Natural killer cell treated with Interleukin-12 subunit alpha and Interleukin-12 subunit beta and Interleukin-15 and Interleukin-18, amount 100 ng/mL, for 72 hours (primary cell): ENCODE data around the gene HLA-G. TPM values are rescaled to one million over a fixed set of nuclear protein-coding genes. Genes with fewer than 3 reads are reported as not detected.

Experiments
- ATAC-seq, 2 donors: fragments of 150-1000 bp; cut with Tn5 transposase in 1 of 2; sonication (Bioruptor Pico), chemical (Tn5 transposase) in 1 of 2; 2 replicates each; pipeline ENCODE4 v1.10.0; 2021
- DNase-seq: peaks from one replicate; pipeline ENCODE4 v3.0.0; 2022; ENCODE audit warnings: low spot score
- H3K27ac Mint-ChIP-seq, 2 donors: 1 replicate in 1 of 2; 2 replicates in 1 of 2; pipeline ENCODE4 v1.8.0; 2022; ENCODE audit warnings: mixed read lengths in 2 of 2, mild to moderate bottlenecking in 1 of 2, moderate library complexity in 1 of 2
- H3K27me3 Mint-ChIP-seq, 2 donors: 1 replicate in 1 of 2; 2 replicates in 1 of 2; pipeline ENCODE4 v1.8.0; 2022; ENCODE audit warnings: mixed read lengths in 2 of 2
- H3K36me3 Mint-ChIP-seq: one replicate; pipeline ENCODE4 v1.8.0; 2022; ENCODE audit warnings: mixed read lengths
- H3K4me1 Mint-ChIP-seq, 2 donors: 1 replicate in 1 of 2; 2 replicates in 1 of 2; pipeline ENCODE4 v1.8.0; 2022; ENCODE audit warnings: low read depth in 2 of 2, mixed read lengths in 2 of 2, mild to moderate bottlenecking in 1 of 2
- H3K4me3 Mint-ChIP-seq: one replicate; pipeline ENCODE4 v1.8.0; 2022; ENCODE audit warnings: mixed read lengths
- H3K9me3 Mint-ChIP-seq: 2 replicates; pipeline ENCODE4 v1.8.0; 2022; ENCODE audit warnings: mixed read lengths
- total RNA-seq, 2 donors: library from RNA; stranded (reverse); gene quantifications; one replicate each; pipeline ENCODE4 v1.2.3, GENCODE V29; 2022

Gene HLA-G
- total RNA-seq, 2 donors from 2014 or later, result 2.8 to 3.3 TPM

DNA sequence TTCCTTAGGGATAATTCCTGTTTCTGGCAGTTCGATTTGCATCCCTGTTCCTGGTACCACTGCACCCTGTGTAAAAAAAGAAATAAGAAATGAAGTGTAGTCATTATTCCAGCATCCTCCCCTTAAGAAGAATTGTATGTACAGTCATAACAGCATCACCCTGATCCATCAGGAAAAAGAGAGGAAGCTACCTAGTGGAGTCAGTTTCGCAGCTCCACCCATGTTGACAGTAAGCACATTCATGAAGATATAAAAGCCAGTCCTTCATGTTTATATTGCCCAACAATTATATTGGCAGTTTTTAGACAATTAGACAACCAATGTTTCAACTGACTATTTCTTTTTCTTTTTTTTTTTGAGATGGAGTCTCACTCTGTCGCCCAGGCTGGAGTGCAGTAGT is 21.2 kb upstream of the HLA-G start:
- no peak for ATAC-seq
- no peak for DNase-seq
- H3K4me3 Mint-ChIP-seq, result no peak overlapping the region
- H3K4me1 Mint-ChIP-seq, result peaks cover 0 to under 1% of the 10 kb centered on the region in 2 donors
- peaks cover 4% of the 10 kb centered on the region for H3K36me3 Mint-ChIP-seq
- no peak overlapping the region for H3K27ac Mint-ChIP-seq
- H3K9me3 Mint-ChIP-seq, result no peaks in the 10 kb centered on the region
- H3K27me3 Mint-ChIP-seq, result peaks cover 18 to 47% of the 10 kb centered on the region in 2 donors

- Mint-ChIP-seq H3K36me3 (peaks cover 4% of the 10 kb centered on the region), H3K27me3 (peaks cover 22 to 53% of the 10 kb centered on the region in 2 donors), H3K4me3 (no peak overlapping the region), H3K27ac (no peak overlapping the region), H3K4me1 (peaks cover 0 to 5% of the 10 kb centered on the region in 2 donors), H3K9me3 (no peaks in the 10 kb centered on the region)
- DNase-seq (no peak), ATAC-seq (no peak)
These were observed 18.4 kb upstream of the HLA-G start for GRCh38 chr6:29809249-29809648.

- H3K27me3 Mint-ChIP-seq, result peaks cover 19 to 48% of the 10 kb centered on the region in 2 donors
- H3K27ac Mint-ChIP-seq, result no peak overlapping the region
- DNase-seq, result no peak
- no peaks in the 10 kb centered on the region for H3K9me3 Mint-ChIP-seq
- ATAC-seq, result no peak
- H3K36me3 Mint-ChIP-seq, result peaks cover 2% of the 10 kb centered on the region
- H3K4me3 Mint-ChIP-seq, result no peak overlapping the region
- peaks cover 0 to 5% of the 10 kb centered on the region in 2 donors for H3K4me1 Mint-ChIP-seq
These were observed 17.3 kb upstream of the HLA-G start for GRCh38 chr6:29810371-29810770.

DNA sequence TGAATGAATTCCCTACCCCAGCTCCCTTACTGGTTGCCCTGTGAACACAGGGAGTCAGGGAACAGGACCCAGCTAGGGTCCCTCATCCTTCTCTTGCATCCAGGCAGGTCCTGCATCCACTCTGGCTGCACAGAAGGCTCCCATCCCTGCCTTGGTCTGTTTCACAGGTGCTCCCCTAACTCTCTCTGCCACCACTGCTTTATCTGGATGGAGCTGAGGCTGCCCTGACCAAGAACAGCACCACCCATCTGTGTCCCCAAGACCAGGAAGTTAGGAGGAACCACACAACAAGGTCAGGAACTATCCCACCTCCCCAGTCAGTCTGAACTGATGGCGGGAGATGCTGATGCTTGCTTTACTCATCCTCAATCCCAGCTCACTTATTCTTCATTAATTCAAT is 16.2 kb upstream of the HLA-G start:
- Mint-ChIP-seq H3K4me1 (peaks cover 0 to 5% of the 10 kb centered on the region in 2 donors), H3K27ac (no peak overlapping the region), H3K4me3 (no peak overlapping the region), H3K9me3 (no peaks in the 10 kb centered on the region), H3K36me3 (no peaks in the 10 kb centered on the region), H3K27me3 (peaks cover 16 to 38% of the 10 kb centered on the region in 2 donors)
- ATAC-seq (no peak), DNase-seq (no peak)

DNA sequence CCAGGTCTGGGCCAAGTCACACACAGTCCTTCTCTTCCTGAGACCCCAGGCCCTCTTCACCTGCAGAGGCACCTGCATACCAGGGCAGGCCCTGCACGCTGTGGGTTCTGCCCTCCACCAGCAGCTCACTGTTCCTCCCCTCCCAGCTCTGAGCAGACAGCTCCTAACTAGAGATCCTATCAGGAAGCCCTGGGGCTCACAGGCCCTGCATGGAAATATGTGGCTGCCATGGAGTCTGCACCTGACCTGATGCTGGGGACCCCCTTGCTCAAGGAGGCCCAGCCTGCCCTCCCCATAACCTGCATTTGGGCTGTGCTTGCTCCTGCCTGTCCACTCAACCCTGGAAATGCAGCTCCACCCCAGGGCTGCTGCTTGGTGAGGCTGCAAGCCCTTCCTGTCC is 14.6 kb upstream of the HLA-G start:
- Mint-ChIP-seq H3K4me1 (peaks cover 0 to 5% of the 10 kb centered on the region in 2 donors), H3K36me3 (no peaks in the 10 kb centered on the region), H3K27me3 (peaks cover 17 to 33% of the 10 kb centered on the region in 2 donors), H3K9me3 (no peaks in the 10 kb centered on the region), H3K27ac (no peak overlapping the region), H3K4me3 (no peak overlapping the region)
- no peak for DNase-seq
- ATAC-seq, result peak in 1 of 2 donors; percentile 18

GRCh38 chr6:29813809-29814208 is 13.8 kb upstream of the HLA-G start:
- H3K4me1 Mint-ChIP-seq, result peaks cover 0 to 5% of the 10 kb centered on the region in 2 donors
- H3K27ac Mint-ChIP-seq, result no peak overlapping the region
- ATAC-seq (peak; percentile 58 to 63), DNase-seq (no peak)
- H3K36me3 Mint-ChIP-seq, result no peaks in the 10 kb centered on the region
- no peaks in the 10 kb centered on the region for H3K9me3 Mint-ChIP-seq
- H3K27me3 Mint-ChIP-seq, result peaks cover 17 to 33% of the 10 kb centered on the region in 2 donors
- H3K4me3 Mint-ChIP-seq, result no peak overlapping the region

GRCh38 chr6:29814379-29815117 is 13.1 kb upstream of the HLA-G start:
- no peak for DNase-seq
- Mint-ChIP-seq H3K4me3 (no peak overlapping the region), H3K9me3 (no peaks in the 10 kb centered on the region), H3K27me3 (peaks cover 17 to 34% of the 10 kb centered on the region in 2 donors), H3K27ac (no peak overlapping the region), H3K36me3 (no peaks in the 10 kb centered on the region), H3K4me1 (peaks cover 0 to 5% of the 10 kb centered on the region in 2 donors)
- ATAC-seq, result no peak

- Mint-ChIP-seq H3K4me1 (peaks cover 0 to 5% of the 10 kb centered on the region in 2 donors), H3K27ac (no peak overlapping the region), H3K9me3 (no peaks in the 10 kb centered on the region), H3K36me3 (no peaks in the 10 kb centered on the region), H3K4me3 (no peak overlapping the region), H3K27me3 (peaks cover 16 to 32% of the 10 kb centered on the region in 2 donors)
- no peak for DNase-seq
- no peak for ATAC-seq
These were observed 12.4 kb upstream of the HLA-G start for GRCh38 chr6:29815118-29815750.

DNA sequence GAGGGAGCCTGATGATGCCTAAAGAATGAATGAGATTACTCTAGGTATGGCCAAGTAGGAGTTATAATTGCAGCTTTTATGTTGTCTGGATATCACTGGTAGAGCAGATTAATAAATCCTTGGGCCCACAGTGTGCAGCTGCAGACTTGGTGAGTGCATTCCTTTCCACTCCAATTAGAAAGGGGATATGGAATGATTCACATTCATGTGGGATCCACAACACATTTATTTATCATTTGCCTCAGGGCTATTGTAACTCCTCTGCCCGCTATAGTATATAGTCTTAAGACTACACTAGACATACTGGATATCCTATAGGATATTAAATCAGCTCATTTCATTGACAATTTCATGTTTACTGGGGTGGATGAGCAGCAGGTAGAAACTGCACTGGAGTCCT is 11.6 kb upstream of the HLA-G start:
- ATAC-seq, result no peak
- no peaks in the 10 kb centered on the region for H3K36me3 Mint-ChIP-seq
- H3K27me3 Mint-ChIP-seq, result peaks cover 16 to 32% of the 10 kb centered on the region in 2 donors
- DNase-seq, result no peak
- H3K4me3 Mint-ChIP-seq, result no peak overlapping the region
- H3K9me3 Mint-ChIP-seq, result no peaks in the 10 kb centered on the region
- H3K27ac Mint-ChIP-seq, result no peak overlapping the region
- peaks cover 0 to 5% of the 10 kb centered on the region in 2 donors for H3K4me1 Mint-ChIP-seq

- H3K27ac Mint-ChIP-seq, result no peak overlapping the region
- no peaks in the 10 kb centered on the region for H3K36me3 Mint-ChIP-seq
- peaks cover 26 to 47% of the 10 kb centered on the region in 2 donors for H3K27me3 Mint-ChIP-seq
- H3K4me1 Mint-ChIP-seq, result no peaks in the 10 kb centered on the region
- no peak overlapping the region for H3K4me3 Mint-ChIP-seq
- DNase-seq, result no peak
- H3K9me3 Mint-ChIP-seq, result no peaks in the 10 kb centered on the region
- no peak for ATAC-seq
These were observed 8.7 kb upstream of the HLA-G start for GRCh38 chr6:29818892-29819291.

DNA sequence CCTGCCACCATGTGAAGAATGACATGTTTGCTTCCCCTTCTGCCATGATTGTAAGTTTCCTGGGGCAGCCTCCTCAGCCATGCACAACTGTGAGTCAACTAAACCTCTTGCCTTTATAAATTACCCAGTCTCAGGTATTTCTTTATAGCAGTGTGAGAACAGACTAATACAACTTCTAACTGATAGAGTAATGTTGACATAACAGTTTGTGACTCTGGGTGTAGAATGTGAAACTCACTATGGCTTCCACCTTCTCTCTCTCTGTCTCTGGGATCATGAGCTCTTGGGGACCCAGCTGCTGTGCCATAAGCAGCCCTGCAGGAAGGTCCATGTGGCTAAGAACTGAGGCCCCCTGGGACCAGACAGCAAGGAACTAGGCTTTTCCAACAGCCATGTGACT is 3.5 kb upstream of the HLA-G start:
- peaks cover 0 to 5% of the 10 kb centered on the region in 2 donors for H3K4me1 Mint-ChIP-seq
- H3K27ac Mint-ChIP-seq, result no peak overlapping the region
- DNase-seq (no peak), ATAC-seq (no peak)
- peaks cover 42 to 51% of the 10 kb centered on the region in 2 donors for H3K27me3 Mint-ChIP-seq
- H3K9me3 Mint-ChIP-seq, result no peaks in the 10 kb centered on the region
- H3K4me3 Mint-ChIP-seq, result no peak overlapping the region
- H3K36me3 Mint-ChIP-seq, result no peaks in the 10 kb centered on the region

- DNase-seq (no peak), ATAC-seq (no peak)
- Mint-ChIP-seq H3K27ac (no peak overlapping the region), H3K9me3 (no peaks in the 10 kb centered on the region), H3K27me3 (peaks cover 51 to 53% of the 10 kb centered on the region in 2 donors), H3K4me3 (no peak overlapping the region), H3K4me1 (peaks cover 0 to 5% of the 10 kb centered on the region in 2 donors), H3K36me3 (no peaks in the 10 kb centered on the region)
These were observed 1.8 kb upstream of the HLA-G start for GRCh38 chr6:29825848-29826247.

DNA sequence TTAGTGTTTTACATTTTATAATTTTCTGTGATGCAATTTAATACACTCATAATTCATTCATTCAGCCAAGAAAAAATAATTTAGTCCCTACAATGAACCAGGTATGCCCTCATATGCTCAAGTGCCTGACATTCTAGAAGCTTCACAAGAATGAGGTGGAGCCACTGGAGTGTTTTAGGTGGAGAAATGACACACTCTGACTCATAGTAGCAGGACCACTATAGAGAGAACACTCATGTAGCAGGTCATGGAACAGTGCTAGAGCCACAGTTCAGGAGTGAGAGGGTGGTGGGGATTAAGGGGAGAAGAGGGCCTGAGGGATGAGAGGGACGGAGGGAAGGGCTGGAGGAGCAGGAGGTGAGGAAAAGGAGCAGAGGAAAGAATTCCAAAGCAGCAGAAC is 1.4 kb upstream of the HLA-G start:
- H3K27me3 Mint-ChIP-seq, result peaks cover 50 to 52% of the 10 kb centered on the region in 2 donors
- ATAC-seq (no peak), DNase-seq (no peak)
- H3K27ac Mint-ChIP-seq, result no peak overlapping the region
- no peaks in the 10 kb centered on the region for H3K9me3 Mint-ChIP-seq
- no peak overlapping the region for H3K4me3 Mint-ChIP-seq
- H3K36me3 Mint-ChIP-seq, result no peaks in the 10 kb centered on the region
- peaks cover 0 to 5% of the 10 kb centered on the region in 2 donors for H3K4me1 Mint-ChIP-seq

- Mint-ChIP-seq H3K27ac (no peak overlapping the region), H3K4me3 (no peak overlapping the region), H3K4me1 (peaks cover 6 to 11% of the 10 kb centered on the region in 2 donors), H3K27me3 (peaks cover 56 to 57% of the 10 kb centered on the region in 2 donors), H3K9me3 (no peaks in the 10 kb centered on the region), H3K36me3 (no peaks in the 10 kb centered on the region)
- peak; percentile 54 to 57 for ATAC-seq
- DNase-seq, result no peak
These were observed 809 bp downstream of the HLA-G start for GRCh38 chr6:29828471-29828797.
